ENCODE data around the gene TRIM46.

TRIM46 gene

GRCh38 chr1:155173478-155174323 is at the start of gene TRIM46:
Gene TRIM46 (plus strand): TSS chr1:155173849. CDS start chr1:155173967, 118 bp downstream.
- DNase-seq, result peak; percentile 85

- DNase-seq, result no peak
Measured at GRCh38 chr1:155124503-155125463, 48.9 kb upstream of the TRIM46 start.

GRCh38 chr1:155125511-155125945 is 48.1 kb upstream of the TRIM46 start:
- DNase-seq, result no peak

DNA sequence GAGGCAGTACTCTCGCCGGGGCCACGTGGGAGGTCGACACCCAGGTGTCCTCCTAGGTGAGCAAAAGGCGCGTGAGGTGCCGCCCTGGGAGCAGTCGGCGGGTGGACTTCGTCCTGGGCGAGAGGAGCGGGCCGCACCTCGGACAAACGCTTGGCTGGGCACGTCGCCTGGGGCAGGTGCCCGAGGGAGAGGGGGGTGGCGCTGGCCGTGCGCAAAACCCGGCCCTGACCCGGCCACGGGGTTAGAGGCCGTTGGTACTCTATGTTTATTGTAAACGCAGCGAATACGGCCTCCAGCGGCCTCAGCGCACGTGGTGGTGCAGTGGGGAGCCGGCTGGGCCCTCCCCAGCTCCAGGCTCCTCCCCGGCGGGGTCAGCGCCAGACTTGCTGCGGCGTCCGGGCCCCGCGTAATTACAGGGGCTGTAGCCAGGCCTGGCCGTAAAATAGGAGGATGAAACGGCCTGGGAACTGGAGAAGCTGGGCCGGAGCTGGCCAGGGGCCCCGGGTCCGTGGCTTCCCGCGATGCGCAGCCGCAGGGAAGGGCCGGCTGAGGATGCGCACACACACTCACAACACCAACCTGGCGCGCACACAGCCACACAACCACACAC is 47.6 kb upstream of the TRIM46 start:
- DNase-seq, result no peak

- DNase-seq, result peak; percentile 47
Measured at GRCh38 chr1:155126556-155127104, 47.0 kb upstream of the TRIM46 start.

GRCh38 chr1:155127105-155127966 is 46.3 kb upstream of the TRIM46 start, which contains the start of gene EFNA1:
Gene EFNA1 (plus strand): TSS chr1:155127876. CDS start chr1:155127978, 102 bp downstream.
- DNase-seq, result peak; percentile 61

DNA sequence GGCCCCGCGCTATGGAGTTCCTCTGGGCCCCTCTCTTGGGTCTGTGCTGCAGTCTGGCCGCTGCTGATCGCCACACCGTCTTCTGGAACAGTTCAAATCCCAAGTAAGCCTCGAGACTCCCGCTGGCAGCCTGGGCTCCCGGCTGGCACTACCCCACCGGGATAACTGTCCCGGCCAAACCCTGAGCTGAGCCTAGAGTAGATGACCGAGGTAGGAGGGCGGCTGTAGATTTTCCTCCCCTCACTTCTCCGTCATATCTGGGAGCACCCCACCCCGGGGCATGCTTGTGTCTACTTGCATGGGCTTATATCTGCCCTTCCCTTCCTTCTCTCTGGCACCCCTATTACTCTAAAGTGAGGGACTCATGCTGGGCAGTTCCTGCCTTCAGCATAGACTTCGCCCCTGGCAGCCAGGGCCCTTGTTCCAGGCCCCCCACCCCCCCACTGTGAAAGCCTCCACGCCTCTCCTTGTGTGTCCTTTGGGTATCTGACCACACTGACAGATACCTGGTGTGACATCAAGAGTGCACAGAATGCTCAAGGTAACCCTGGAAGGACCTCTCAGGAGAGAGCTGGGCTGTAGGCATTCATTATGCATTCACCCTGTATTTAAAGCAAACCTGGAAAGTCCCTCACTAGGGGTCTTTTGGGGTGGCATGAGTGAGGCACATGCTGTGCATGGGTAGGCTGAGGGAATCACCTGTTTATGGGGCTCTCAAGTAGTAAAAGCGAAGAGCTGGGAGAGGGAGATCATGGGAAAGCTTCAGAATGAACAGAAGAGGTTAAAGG is 45.5 kb upstream of the TRIM46 start:
- DNase-seq, result no peak

DNA sequence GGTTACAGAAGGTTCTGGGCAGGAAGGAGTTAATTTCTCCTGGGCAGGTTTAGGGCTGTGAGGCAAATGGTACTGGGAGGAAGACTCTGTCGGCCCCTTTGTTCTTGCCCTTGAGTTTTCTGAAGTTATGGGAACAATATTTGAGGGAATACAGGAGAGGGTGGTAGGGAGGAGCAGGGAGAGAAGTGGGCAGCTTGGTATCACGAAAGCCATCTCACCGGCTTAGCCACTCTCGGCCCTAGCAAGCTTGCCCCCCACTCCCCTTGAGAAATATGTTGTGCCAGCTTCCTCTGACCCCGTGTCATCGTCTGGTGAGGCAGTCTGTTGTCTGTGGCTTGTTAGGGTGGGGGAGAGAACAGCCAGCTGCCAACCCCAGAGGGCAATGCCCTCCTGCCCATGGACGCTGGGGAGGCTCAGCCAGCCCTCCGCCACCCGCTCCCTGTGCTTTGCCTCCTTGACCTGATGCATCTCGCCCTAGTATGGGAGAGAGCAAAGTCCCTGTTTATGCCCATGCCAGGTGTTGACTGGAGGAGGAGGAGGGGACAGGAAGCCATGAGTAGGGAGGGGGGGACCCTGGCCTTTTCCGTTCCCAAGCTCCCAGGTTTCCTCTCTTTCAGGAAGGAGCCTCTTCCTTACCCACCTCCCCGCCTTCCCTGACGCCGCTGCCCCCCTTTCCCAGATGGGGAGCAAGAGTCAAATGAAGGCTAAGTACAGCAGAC is 44.7 kb upstream of the TRIM46 start:
- no peak for DNase-seq

- DNase-seq, result no peak
Measured at GRCh38 chr1:155130272-155131006, 43.2 kb upstream of the TRIM46 start.

- no peak for DNase-seq
Measured at GRCh38 chr1:155131285-155131684, 42.4 kb upstream of the TRIM46 start.

- no peak for DNase-seq
Measured at GRCh38 chr1:155131856-155132255, 41.8 kb upstream of the TRIM46 start.

DNA sequence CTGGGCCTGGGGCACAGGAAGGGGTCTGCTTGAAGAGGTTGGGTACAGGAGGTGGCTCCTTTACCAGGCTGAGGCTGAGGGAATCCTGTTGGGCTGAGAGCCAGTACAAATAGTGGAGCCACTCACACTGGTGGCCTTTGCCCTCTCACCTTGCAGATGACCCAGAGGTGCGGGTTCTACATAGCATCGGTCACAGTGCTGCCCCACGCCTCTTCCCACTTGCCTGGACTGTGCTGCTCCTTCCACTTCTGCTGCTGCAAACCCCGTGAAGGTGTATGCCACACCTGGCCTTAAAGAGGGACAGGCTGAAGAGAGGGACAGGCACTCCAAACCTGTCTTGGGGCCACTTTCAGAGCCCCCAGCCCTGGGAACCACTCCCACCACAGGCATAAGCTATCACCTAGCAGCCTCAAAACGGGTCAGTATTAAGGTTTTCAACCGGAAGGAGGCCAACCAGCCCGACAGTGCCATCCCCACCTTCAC is 39.8 kb upstream of the TRIM46 start:
- no peak for DNase-seq

DNA sequence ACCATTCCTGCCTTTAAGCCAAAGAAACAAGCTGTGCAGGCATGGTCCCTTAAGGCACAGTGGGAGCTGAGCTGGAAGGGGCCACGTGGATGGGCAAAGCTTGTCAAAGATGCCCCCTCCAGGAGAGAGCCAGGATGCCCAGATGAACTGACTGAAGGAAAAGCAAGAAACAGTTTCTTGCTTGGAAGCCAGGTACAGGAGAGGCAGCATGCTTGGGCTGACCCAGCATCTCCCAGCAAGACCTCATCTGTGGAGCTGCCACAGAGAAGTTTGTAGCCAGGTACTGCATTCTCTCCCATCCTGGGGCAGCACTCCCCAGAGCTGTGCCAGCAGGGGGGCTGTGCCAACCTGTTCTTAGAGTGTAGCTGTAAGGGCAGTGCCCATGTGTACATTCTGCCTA is 39.3 kb upstream of the TRIM46 start:
- DNase-seq, result no peak

DNA sequence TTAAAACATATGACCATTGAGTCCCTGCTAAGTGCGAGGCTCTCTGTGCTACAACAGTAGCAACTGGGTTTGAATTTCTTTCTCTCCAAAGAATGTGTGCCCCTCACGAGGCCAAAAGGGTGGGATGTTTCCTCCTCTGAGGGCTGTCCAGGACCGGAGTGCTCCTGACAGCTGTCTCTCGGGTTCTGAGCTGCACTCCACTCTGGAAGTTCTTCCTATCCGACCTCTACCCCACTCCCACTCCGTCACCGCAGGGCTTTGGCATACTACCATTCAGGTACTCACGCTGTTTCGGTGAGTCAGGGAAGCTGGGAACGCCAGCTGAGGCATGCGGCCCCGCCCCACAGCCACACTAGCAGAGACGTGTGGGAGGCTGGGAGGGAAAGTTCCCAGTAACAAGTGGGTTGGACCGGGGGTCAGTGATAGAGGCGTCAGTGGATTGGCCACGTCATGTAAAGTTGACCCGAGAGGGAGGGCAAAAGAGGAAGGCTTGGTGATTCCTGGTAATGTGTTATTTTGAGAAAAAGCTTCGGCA is 38.7 kb upstream of the TRIM46 start:
- DNase-seq, result peak; percentile 85

DNA sequence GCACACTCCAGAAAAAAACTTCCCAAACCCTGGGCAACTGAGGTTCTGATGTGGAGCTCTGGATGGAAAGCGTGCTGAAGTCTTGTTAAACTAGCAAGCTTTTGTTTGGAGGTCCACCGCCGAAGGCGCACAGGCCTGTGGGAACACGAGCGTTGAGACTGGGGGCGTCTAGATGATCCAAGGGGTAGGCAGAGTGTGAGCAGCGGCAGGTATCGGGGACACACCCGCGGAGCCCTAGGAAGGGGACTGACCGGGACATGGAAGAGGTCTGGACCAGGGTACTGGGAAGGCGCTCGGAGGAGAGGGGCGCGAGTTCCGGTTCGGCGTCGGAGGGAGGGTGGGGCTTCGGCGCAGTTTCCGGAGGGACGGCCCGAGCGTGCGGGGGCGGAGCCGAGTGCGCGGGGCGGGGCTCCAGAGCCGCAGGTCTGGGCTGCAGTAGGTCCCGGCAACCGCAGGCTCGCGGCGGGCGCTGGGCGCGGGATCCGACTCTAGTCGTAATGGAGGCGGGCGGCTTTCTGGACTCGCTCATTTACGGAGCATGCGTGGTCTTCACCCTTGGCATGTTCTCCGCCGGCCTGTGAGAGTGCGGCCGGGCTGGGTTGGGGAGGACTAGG is 38.1 kb upstream of the TRIM46 start, which contains the start of gene SLC50A1:
SLC50A1 (plus strand) TSS at position 438 of the 614 bp plus-strand sequence; CDS start at position 498, 60 bp downstream.
- DNase-seq, result peak; percentile 96

- DNase-seq, result no peak
Measured at GRCh38 chr1:155136748-155137147, 36.9 kb upstream of the TRIM46 start.

GRCh38 chr1:155137154-155137949 is 36.3 kb upstream of the TRIM46 start:
- DNase-seq, result no peak

Data from stimulated activated CD8-positive, alpha-beta memory T cell treated with anti-CD3 and anti-CD28 coated beads, Interleukin-4, amount 100 ng/mL, for 48 hours (primary cell).